ENCODE results near the gene TTC7B. TPM values are rescaled to one million over a fixed set of nuclear protein-coding genes. Genes with fewer than 3 reads are reported as not detected.

TTC7B gene
- polyA plus RNA-seq, 1 donor from 2014 or later: 19.9 TPM

GRCh38 chr14:90807060-90807459 is 9.2 kb downstream of the TTC7B start:
- peaks cover 3% of the 10 kb centered on the region for H3K79me2 ChIP-seq (replicated peaks; ENCODE audit: insufficient read depth, low read length)
- H3K36me3 ChIP-seq (ENCODE audit: insufficient read depth, low read length): no peaks in the 10 kb centered on the region
- no peak overlapping the region for H3K4me2 ChIP-seq (ENCODE audit: low read length)
- no peaks in the 10 kb centered on the region for H3K9me2 ChIP-seq (ENCODE audit: insufficient read depth, low read length)
- no peaks in the 10 kb centered on the region for H3K9me3 ChIP-seq (ENCODE audit: low read length)
- no peak overlapping the region for H3K4me3 ChIP-seq (ENCODE audit: low read length)
- no peak overlapping the region for H3K9ac ChIP-seq (ENCODE audit: low read length)
- TF ChIP-seq CTCF (IDR thresholded peaks at IDR 0.05; ENCODE audit: poor library complexity, severe bottlenecking) (no peak), SMC3 (conservative IDR thresholded peaks at IDR 0.05; ENCODE audit: poor library complexity) (no peak), EP300 (conservative IDR thresholded peaks at IDR 0.05; ENCODE audit: poor library complexity, severe bottlenecking) (no peak), EZH2 (IDR thresholded peaks at IDR 0.05; ENCODE audit: borderline replicate concordance, insufficient read depth, low read length, poor library complexity, severe bottlenecking) (no peak), POLR2AphosphoS5 (IDR thresholded peaks at IDR 0.05) (no peak), TAF1 (IDR thresholded peaks at IDR 0.05; ENCODE audit: low read depth) (no peak), REST (IDR thresholded peaks at IDR 0.05; ENCODE audit: borderline replicate concordance) (no peak), MXI1 (conservative IDR thresholded peaks at IDR 0.05; ENCODE audit: poor library complexity, severe bottlenecking) (no peak), RAD21 (conservative IDR thresholded peaks at IDR 0.05) (no peak)
- no peak overlapping the region for H3K27ac ChIP-seq (ENCODE audit: low read length)
- no peaks in the 10 kb centered on the region for H4K20me1 ChIP-seq (ENCODE audit: insufficient read depth)
- H3K27me3 ChIP-seq (ENCODE audit: insufficient read depth, low read depth, low read length): no peaks in the 10 kb centered on the region
- no peaks in the 10 kb centered on the region for H3F3A ChIP-seq (ENCODE audit: insufficient read depth, low read length, poor library complexity, severe bottlenecking)
- no peak overlapping the region for H2AFZ ChIP-seq (ENCODE audit: low read depth, low read length)

- peaks cover 3% of the 10 kb centered on the region for H3K79me2 ChIP-seq (replicated peaks; ENCODE audit: insufficient read depth, low read length)
- no peaks in the 10 kb centered on the region for H3F3A ChIP-seq (ENCODE audit: insufficient read depth, low read length, poor library complexity, severe bottlenecking)
- H3K9ac ChIP-seq (ENCODE audit: low read length): no peak overlapping the region
- H3K36me3 ChIP-seq (ENCODE audit: insufficient read depth, low read length): no peaks in the 10 kb centered on the region
- H3K4me2 ChIP-seq (ENCODE audit: low read length): no peak overlapping the region
- H3K9me2 ChIP-seq (ENCODE audit: insufficient read depth, low read length): no peaks in the 10 kb centered on the region
- TF ChIP-seq POLR2AphosphoS5 (IDR thresholded peaks at IDR 0.05) (no peak), EZH2 (IDR thresholded peaks at IDR 0.05; ENCODE audit: borderline replicate concordance, insufficient read depth, low read length, poor library complexity, severe bottlenecking) (no peak), SMC3 (conservative IDR thresholded peaks at IDR 0.05; ENCODE audit: poor library complexity) (no peak), TAF1 (IDR thresholded peaks at IDR 0.05; ENCODE audit: low read depth) (no peak), EP300 (conservative IDR thresholded peaks at IDR 0.05; ENCODE audit: poor library complexity, severe bottlenecking) (no peak), CTCF (IDR thresholded peaks at IDR 0.05; ENCODE audit: poor library complexity, severe bottlenecking) (no peak), RAD21 (conservative IDR thresholded peaks at IDR 0.05) (no peak), REST (IDR thresholded peaks at IDR 0.05; ENCODE audit: borderline replicate concordance) (no peak)
- no peaks in the 10 kb centered on the region for H3K9me3 ChIP-seq (ENCODE audit: low read length)
- no peaks in the 10 kb centered on the region for H4K20me1 ChIP-seq (ENCODE audit: insufficient read depth)
- H3K27ac ChIP-seq (ENCODE audit: low read length): no peak overlapping the region
- no peak overlapping the region for H3K4me3 ChIP-seq (ENCODE audit: low read length)
- no peak overlapping the region for H2AFZ ChIP-seq (ENCODE audit: low read depth, low read length)
- H3K27me3 ChIP-seq (ENCODE audit: insufficient read depth, low read depth, low read length): no peaks in the 10 kb centered on the region
Measured at GRCh38 chr14:90805662-90806540, 10.3 kb downstream of the TTC7B start.
